ENCODE data around the gene CDH22.

The CDH22 gene

GRCh38 chr20:46219920-46220319 lies 88.4 kb downstream of the CDH22 start:
- Histone ChIP-seq H3K79me2 (ENCODE audit: insufficient read depth, low read length) (no peaks in the 10 kb centered on the region), H3K4me3 (ENCODE audit: low read depth in 1 of 2, low read length in 2 of 2) (no peak overlapping the region), H3K4me1 (ENCODE audit: insufficient read depth, low read length) (no peaks in the 10 kb centered on the region), H3K27me3 (ENCODE audit: insufficient read depth, low read length, poor library complexity) (no peaks in the 10 kb centered on the region), H4K20me1 (ENCODE audit: insufficient read depth, low read length) (peaks cover 14% of the 10 kb centered on the region; the same call in 1 of the 2 replicates), H3K27ac (ENCODE audit: low read length) (no peak overlapping the region), H3K36me3 (ENCODE audit: insufficient read depth, low read length) (no peaks in the 10 kb centered on the region), H2AFZ (ENCODE audit: low read depth, low read length) (no peak overlapping the region), H3K9me3 (ENCODE audit: insufficient read depth, low read length, severe bottlenecking) (no peaks in the 10 kb centered on the region), H3K9ac (ENCODE audit: low read depth, low read length) (no peak overlapping the region), H3K4me2 (ENCODE audit: insufficient read depth, low read length) (no peak overlapping the region)
- DNase-seq (no peak), ATAC-seq (ENCODE audit: insufficient read depth, low read depth) (no peak)
- TF ChIP-seq, protein P1, sequence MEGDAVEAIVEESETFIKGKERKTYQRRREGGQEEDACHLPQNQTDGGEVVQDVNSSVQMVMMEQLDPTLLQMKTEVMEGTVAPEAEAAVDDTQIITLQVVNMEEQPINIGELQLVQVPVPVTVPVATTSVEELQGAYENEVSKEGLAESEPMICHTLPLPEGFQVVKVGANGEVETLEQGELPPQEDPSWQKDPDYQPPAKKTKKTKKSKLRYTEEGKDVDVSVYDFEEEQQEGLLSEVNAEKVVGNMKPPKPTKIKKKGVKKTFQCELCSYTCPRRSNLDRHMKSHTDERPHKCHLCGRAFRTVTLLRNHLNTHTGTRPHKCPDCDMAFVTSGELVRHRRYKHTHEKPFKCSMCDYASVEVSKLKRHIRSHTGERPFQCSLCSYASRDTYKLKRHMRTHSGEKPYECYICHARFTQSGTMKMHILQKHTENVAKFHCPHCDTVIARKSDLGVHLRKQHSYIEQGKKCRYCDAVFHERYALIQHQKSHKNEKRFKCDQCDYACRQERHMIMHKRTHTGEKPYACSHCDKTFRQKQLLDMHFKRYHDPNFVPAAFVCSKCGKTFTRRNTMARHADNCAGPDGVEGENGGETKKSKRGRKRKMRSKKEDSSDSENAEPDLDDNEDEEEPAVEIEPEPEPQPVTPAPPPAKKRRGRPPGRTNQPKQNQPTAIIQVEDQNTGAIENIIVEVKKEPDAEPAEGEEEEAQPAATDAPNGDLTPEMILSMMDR (IDR thresholded peaks at IDR 0.05; ENCODE audit: borderline replicate concordance, extremely low read depth, low read length, poor library complexity, severe bottlenecking) = no peak
- no peak for TF ChIP-seq EZH2 (IDR thresholded peaks at IDR 0.05; ENCODE audit: borderline replicate concordance, low read depth, low read length, severe bottlenecking)

GRCh38 chr20:46219190-46219589 lies 89.1 kb downstream of the CDH22 start:
- H3K36me3 ChIP-seq (ENCODE audit: insufficient read depth, low read length) = no peaks in the 10 kb centered on the region
- no peaks in the 10 kb centered on the region for H3K4me1 ChIP-seq (ENCODE audit: insufficient read depth, low read length)
- H3K27me3 ChIP-seq (ENCODE audit: insufficient read depth, low read length, poor library complexity) = no peaks in the 10 kb centered on the region
- H3K79me2 ChIP-seq (ENCODE audit: insufficient read depth, low read length) = no peaks in the 10 kb centered on the region
- H3K4me3 ChIP-seq (ENCODE audit: low read depth in 1 of 2, low read length in 2 of 2) = no peak overlapping the region
- H3K9me3 ChIP-seq (ENCODE audit: insufficient read depth, low read length, severe bottlenecking) = no peaks in the 10 kb centered on the region
- no peak for DNase-seq
- no peak overlapping the region for H3K9ac ChIP-seq (ENCODE audit: low read depth, low read length)
- no peak overlapping the region for H3K27ac ChIP-seq (ENCODE audit: low read length)
- H4K20me1 ChIP-seq (ENCODE audit: insufficient read depth, low read length) = peaks cover 11% of the 10 kb centered on the region; the same call in 1 of the 2 replicates
- H3K4me2 ChIP-seq (ENCODE audit: insufficient read depth, low read length) = no peak overlapping the region
- H2AFZ ChIP-seq (ENCODE audit: low read depth, low read length) = no peak overlapping the region
- no peak for ATAC-seq (ENCODE audit: insufficient read depth, low read depth)
- no peak for TF ChIP-seq EZH2 (IDR thresholded peaks at IDR 0.05; ENCODE audit: borderline replicate concordance, low read depth, low read length, severe bottlenecking)
- TF ChIP-seq, protein P1 (IDR thresholded peaks at IDR 0.05; ENCODE audit: borderline replicate concordance, extremely low read depth, low read length, poor library complexity, severe bottlenecking) = no peak

GRCh38 chr20:46218656-46219055 lies 89.6 kb downstream of the CDH22 start:
- no peak for ATAC-seq (ENCODE audit: insufficient read depth, low read depth)
- no peak for DNase-seq

More at GRCh38 chr20:46218656-46219055, 89.6 kb downstream of the CDH22 start:
- peaks cover 14% of the 10 kb centered on the region; the same call in 1 of the 2 replicates for H4K20me1 ChIP-seq (ENCODE audit: insufficient read depth, low read length)
- no peak overlapping the region for H3K9ac ChIP-seq (ENCODE audit: low read depth, low read length)
- no peaks in the 10 kb centered on the region for H3K79me2 ChIP-seq (ENCODE audit: insufficient read depth, low read length)
- no peak overlapping the region for H2AFZ ChIP-seq (ENCODE audit: low read depth, low read length)
- TF ChIP-seq, protein P1 (IDR thresholded peaks at IDR 0.05; ENCODE audit: borderline replicate concordance, extremely low read depth, low read length, poor library complexity, severe bottlenecking) = no peak
- TF ChIP-seq EZH2 (IDR thresholded peaks at IDR 0.05; ENCODE audit: borderline replicate concordance, low read depth, low read length, severe bottlenecking) = no peak
- no peak overlapping the region for H3K4me3 ChIP-seq (ENCODE audit: low read depth in 1 of 2, low read length in 2 of 2)
- H3K4me1 ChIP-seq (ENCODE audit: insufficient read depth, low read length) = no peaks in the 10 kb centered on the region
- no peaks in the 10 kb centered on the region for H3K9me3 ChIP-seq (ENCODE audit: insufficient read depth, low read length, severe bottlenecking)
- peaks cover 3% of the 10 kb centered on the region for H3K27me3 ChIP-seq (ENCODE audit: insufficient read depth, low read length, poor library complexity)
- H3K27ac ChIP-seq (ENCODE audit: low read length) = no peak overlapping the region
- H3K4me2 ChIP-seq (ENCODE audit: insufficient read depth, low read length) = no peak overlapping the region
- no peaks in the 10 kb centered on the region for H3K36me3 ChIP-seq (ENCODE audit: insufficient read depth, low read length)

Data from DND-41 (cell line).